ENCODE results near the gene STAG2. TPM values are rescaled to one million over a fixed set of nuclear protein-coding genes. Genes with fewer than 3 reads are reported as not detected.

The STAG2 gene
- total RNA-seq, 8 experiments from 2014 or later: 36.1 to 98.4 (median 56.7) TPM

Other genes with a start within 250 kb of the STAG2 start
- 100 to 1,000 TPM in 2 of 8 experiments, 10 to 100 TPM in 6; 46.2 to 112 (median 57.6) TPM for gene THOC2, start 228.7 kb upstream of the STAG2 start, total RNA-seq
- gene XIAP, start 101.7 kb upstream of the STAG2 start, total RNA-seq: 10 to 100 TPM; 27.4 to 66.2 (median 38.7) TPM